Activated naive CD4-positive, alpha-beta T cell treated with anti-CD3 and anti-CD28 coated beads, Interleukin-2, amount 10 ng/mL, durations not matched to agents 7 days and 5 days (primary cell): ENCODE results near the gene CCDC182.
A peak's percentile ranks its signal among the peaks of the same experiment; 100 is the strongest.

Experiments
- CTCF ChIA-PET: fragments of 350-600 bp; sonication (Branson Sonifier 250); formaldehyde crosslinking; loops from one replicate; lab custom pipeline; 2021; ENCODE audit warnings: antibody characterized with exemption; lab: Charles Lee
- DNase-seq: peaks from one replicate; pipeline ENCODE4 v3.0.0-alpha.2; 2020
- H3K27ac Mint-ChIP-seq: one replicate; pipeline ENCODE4 v1.8.0; 2021; ENCODE audit warnings: mild to moderate bottlenecking, moderate library complexity, mixed read lengths
- H3K27me3 Mint-ChIP-seq: one replicate; pipeline ENCODE4 v1.8.0; 2021; ENCODE audit warnings: mild to moderate bottlenecking, mixed read lengths
- H3K36me3 Mint-ChIP-seq: one replicate; pipeline ENCODE4 v1.8.0; 2021; ENCODE audit warnings: mixed read lengths
- H3K4me1 Mint-ChIP-seq: one replicate; pipeline ENCODE4 v1.8.0; 2021; ENCODE audit warnings: mixed read lengths
- H3K4me3 Mint-ChIP-seq: one replicate; pipeline ENCODE4 v1.8.0; 2021; ENCODE audit warnings: mild to moderate bottlenecking, moderate library complexity, mixed read lengths
- H3K9me3 Mint-ChIP-seq: one replicate; pipeline ENCODE4 v1.8.0; 2021; ENCODE audit warnings: mixed read lengths

CCDC182 gene

GRCh38 chr17:57745242-57745641 lies at the start of gene CCDC182:
CCDC182 (minus strand) TSS chr17:57745299; CDS start chr17:57745272, 27 bp downstream.
- DNase-seq: no peak
- H3K4me3 Mint-ChIP-seq: no peak within 1 kb of the TSS
- CTCF ChIA-PET: interaction anchor here (1.6 to 3.0 kb wide), 2 partner anchors 73 to 503 kb away, joined by 4 to 11 read pairs; no protein-coding TSS in a partner anchor
- peaks cover 6% of the 10 kb centered on the region for H3K4me1 Mint-ChIP-seq
- no peaks in the 10 kb centered on the region for H3K9me3 Mint-ChIP-seq
- H3K27ac Mint-ChIP-seq: no peak within 1 kb of the TSS
- peaks cover 52% of the 10 kb centered on the region for H3K27me3 Mint-ChIP-seq
- no peaks in the 10 kb centered on the region for H3K36me3 Mint-ChIP-seq

- CTCF ChIA-PET: interaction anchor here (1.3 kb wide), 1 partner anchor 11 kb away, joined by 4 read pairs; no protein-coding TSS in a partner anchor
- peaks cover 33% of the 10 kb centered on the region for H3K27me3 Mint-ChIP-seq
- H3K4me1 Mint-ChIP-seq: peaks cover 7% of the 10 kb centered on the region
- H3K36me3 Mint-ChIP-seq: no peaks in the 10 kb centered on the region
- no peaks in the 10 kb centered on the region for H3K9me3 Mint-ChIP-seq
- DNase-seq: no peak
- H3K27ac Mint-ChIP-seq: no peak overlapping the region
- H3K4me3 Mint-ChIP-seq: no peak overlapping the region
Observed at GRCh38 chr17:57794841-57795240, 49.7 kb upstream of the CCDC182 start.

- no peak overlapping the region for H3K27ac Mint-ChIP-seq
- H3K36me3 Mint-ChIP-seq: no peaks in the 10 kb centered on the region
- CTCF ChIA-PET: interaction anchor here (0.7 to 1.8 kb wide), 2 partner anchors 45 to 1243 kb away, joined by 3 to 5 read pairs; no protein-coding TSS in a partner anchor
- no peak overlapping the region for H3K4me3 Mint-ChIP-seq
- H3K27me3 Mint-ChIP-seq: peaks cover 51% of the 10 kb centered on the region
- DNase-seq: no peak
- H3K9me3 Mint-ChIP-seq: no peaks in the 10 kb centered on the region
- no peaks in the 10 kb centered on the region for H3K4me1 Mint-ChIP-seq
Observed at GRCh38 chr17:57788725-57789124, 43.6 kb upstream of the CCDC182 start.

- Mint-ChIP-seq H3K27me3 (peaks cover 49% of the 10 kb centered on the region), H3K4me3 (no peak overlapping the region), H3K36me3 (no peaks in the 10 kb centered on the region), H3K27ac (no peak overlapping the region), H3K4me1 (peaks cover 4% of the 10 kb centered on the region), H3K9me3 (no peaks in the 10 kb centered on the region)
- CTCF ChIA-PET: interaction anchor here (0.5 to 2.5 kb wide), 4 partner anchors 48 to 702 kb away, joined by 3 to 16 read pairs (median 10); no protein-coding TSS in a partner anchor
- no peak for DNase-seq
Observed at GRCh38 chr17:57785022-57785421, 39.9 kb upstream of the CCDC182 start.

GRCh38 chr17:57784226-57784895 lies 39.3 kb upstream of the CCDC182 start:
- no peak for DNase-seq
- peaks cover 4% of the 10 kb centered on the region for H3K4me1 Mint-ChIP-seq
- CTCF ChIA-PET: interaction anchor here (0.5 to 2.8 kb wide), 28 partner anchors 8 to 702 kb away, joined by 3 to 19 read pairs (median 6); no protein-coding TSS in a partner anchor
- no peaks in the 10 kb centered on the region for H3K36me3 Mint-ChIP-seq
- no peaks in the 10 kb centered on the region for H3K9me3 Mint-ChIP-seq
- no peak overlapping the region for H3K4me3 Mint-ChIP-seq
- H3K27me3 Mint-ChIP-seq: peaks cover 46% of the 10 kb centered on the region
- H3K27ac Mint-ChIP-seq: no peak overlapping the region

GRCh38 chr17:57783338-57783742 lies 38.2 kb upstream of the CCDC182 start:
- H3K4me1 Mint-ChIP-seq: peaks cover 4% of the 10 kb centered on the region
- H3K27ac Mint-ChIP-seq: no peak overlapping the region
- no peak overlapping the region for H3K4me3 Mint-ChIP-seq
- no peaks in the 10 kb centered on the region for H3K36me3 Mint-ChIP-seq
- H3K27me3 Mint-ChIP-seq: peaks cover 43% of the 10 kb centered on the region
- peak; percentile 87 for DNase-seq
- H3K9me3 Mint-ChIP-seq: no peaks in the 10 kb centered on the region
- CTCF ChIA-PET: interaction anchor here (0.7 to 2.8 kb wide), 37 partner anchors 9 to 672 kb away, joined by 3 to 19 read pairs (median 5); no protein-coding TSS in a partner anchor

- Mint-ChIP-seq H3K9me3 (no peaks in the 10 kb centered on the region), H3K27me3 (peaks cover 37% of the 10 kb centered on the region), H3K4me1 (peaks cover 4% of the 10 kb centered on the region), H3K36me3 (no peaks in the 10 kb centered on the region), H3K27ac (no peak overlapping the region), H3K4me3 (no peak overlapping the region)
- DNase-seq: no peak
- CTCF ChIA-PET: interaction anchor here (0.7 to 2.8 kb wide), 31 partner anchors 9 to 672 kb away, joined by 3 to 19 read pairs (median 5); no protein-coding TSS in a partner anchor
Observed at GRCh38 chr17:57782647-57783337, 37.7 kb upstream of the CCDC182 start.

- Mint-ChIP-seq H3K9me3 (no peaks in the 10 kb centered on the region), H3K27ac (no peak overlapping the region), H3K27me3 (peaks cover 30% of the 10 kb centered on the region), H3K4me1 (peaks cover 4% of the 10 kb centered on the region), H3K4me3 (no peak overlapping the region), H3K36me3 (no peaks in the 10 kb centered on the region)
- CTCF ChIA-PET: interaction anchor here (1.1 to 2.8 kb wide), 7 partner anchors 12 to 653 kb away, joined by 3 to 18 read pairs (median 8); no protein-coding TSS in a partner anchor
- no peak for DNase-seq
Observed at GRCh38 chr17:57782062-57782490, 37.0 kb upstream of the CCDC182 start.

GRCh38 chr17:57781386-57782061 lies 36.4 kb upstream of the CCDC182 start:
- no peaks in the 10 kb centered on the region for H3K9me3 Mint-ChIP-seq
- H3K36me3 Mint-ChIP-seq: no peaks in the 10 kb centered on the region

GRCh38 chr17:57779706-57780105 lies 34.6 kb upstream of the CCDC182 start:
- Mint-ChIP-seq H3K27me3 (peaks cover 47% of the 10 kb centered on the region), H3K36me3 (no peaks in the 10 kb centered on the region), H3K4me3 (no peak overlapping the region), H3K9me3 (no peaks in the 10 kb centered on the region), H3K27ac (no peak overlapping the region), H3K4me1 (peaks cover 4% of the 10 kb centered on the region)
- no peak for DNase-seq
- CTCF ChIA-PET: interaction anchor here (0.6 kb wide), 1 partner anchor 13 kb away, joined by 3 read pairs; no protein-coding TSS in a partner anchor

More at GRCh38 chr17:57781386-57782061, 36.4 kb upstream of the CCDC182 start:
- Mint-ChIP-seq H3K27me3 (peaks cover 32% of the 10 kb centered on the region), H3K4me3 (no peak overlapping the region), H3K27ac (no peak overlapping the region), H3K4me1 (peaks cover 4% of the 10 kb centered on the region)
- CTCF ChIA-PET: interaction anchor here (1.1 to 2.8 kb wide), 5 partner anchors 11 to 391 kb away, joined by 3 to 17 read pairs (median 3); no protein-coding TSS in a partner anchor
- no peak for DNase-seq

- Mint-ChIP-seq H3K4me3 (no peak overlapping the region), H3K4me1 (peaks cover 4% of the 10 kb centered on the region), H3K27ac (no peak overlapping the region), H3K9me3 (no peaks in the 10 kb centered on the region), H3K27me3 (peaks cover 59% of the 10 kb centered on the region), H3K36me3 (no peaks in the 10 kb centered on the region)
- CTCF ChIA-PET: interaction anchor here (0.7 kb wide), 1 partner anchor 265 kb away, joined by 3 read pairs; no protein-coding TSS in a partner anchor
- DNase-seq: no peak
Observed at GRCh38 chr17:57778306-57778705, 33.2 kb upstream of the CCDC182 start.

- no peaks in the 10 kb centered on the region for H3K36me3 Mint-ChIP-seq
- DNase-seq: no peak
- no peak overlapping the region for H3K27ac Mint-ChIP-seq
- no peaks in the 10 kb centered on the region for H3K4me1 Mint-ChIP-seq
- CTCF ChIA-PET: interaction anchor here (0.8 kb wide), 1 partner anchor 57 kb away, joined by 3 read pairs; no protein-coding TSS in a partner anchor
- no peak overlapping the region for H3K4me3 Mint-ChIP-seq
- peaks cover 59% of the 10 kb centered on the region for H3K27me3 Mint-ChIP-seq
- H3K9me3 Mint-ChIP-seq: no peaks in the 10 kb centered on the region
Observed at GRCh38 chr17:57776366-57776765, 31.3 kb upstream of the CCDC182 start.

GRCh38 chr17:57774872-57775271 lies 29.8 kb upstream of the CCDC182 start:
- Mint-ChIP-seq H3K4me1 (no peaks in the 10 kb centered on the region), H3K27ac (no peak overlapping the region), H3K4me3 (no peak overlapping the region), H3K27me3 (peaks cover 65% of the 10 kb centered on the region), H3K9me3 (no peaks in the 10 kb centered on the region), H3K36me3 (no peaks in the 10 kb centered on the region)
- CTCF ChIA-PET: interaction anchor here (0.8 to 2.1 kb wide), 2 partner anchors 8 to 646 kb away, joined by 4 to 9 read pairs; no protein-coding TSS in a partner anchor
- no peak for DNase-seq
